K562 (cell line): ENCODE data around the gene IGLL1. TPM values are rescaled to one million over a fixed set of nuclear protein-coding genes. Genes with fewer than 3 reads are reported as not detected.

ENCODE experiments used
- ATAC-seq: fragments of 200-7000 bp; cut with Tn5 transposase; 3 replicates; pipeline ENCODE4 v1.9.1; 2020; ENCODE audit warnings: moderate library complexity
- BruUV-seq: library from RNA; stranded (reverse); fragments of 400-500 nt; replicated peaks from 2 replicates; lab custom pipeline; 2021; lab: Mats Ljungman, UMichigan
- CTCF ChIA-PET: fragments of 300-600 bp; formaldehyde crosslinking; extraction: SDS; loops from one replicate; lab custom pipeline; 2021; ENCODE audit warnings: low intra/inter-chr PET ratio; lab: Yijun Ruan, JAX
- POLR2A ChIA-PET: fragments of 300-600, 350-650 bp; sonication (Branson Sonifier 250); formaldehyde crosslinking; extraction: SDS; loops from one replicate; lab custom pipeline; 2021; ENCODE audit warnings: antibody characterized with exemption, inconsistent platforms; lab: Yijun Ruan, JAX
- DNase-seq, 4 experiments: peaks; one replicate each; pipeline versions ENCODE4 v3.0.0 to v3.0.0-alpha.2; 2011 to 2018; ENCODE audit warnings: low spot score in 3 of 4, mixed read lengths in 3 of 4; ENCODE audit errors: extremely low read depth in 1 of 4
- FAIRE-seq: peaks from 2 replicates; lab custom pipeline; 2011; peaks lifted over from hg19 to GRCh38; lab: Jason Lieb, UNC
- H2AFZ ChIP-seq: 2 replicates; pipeline ENCODE4 v1.6.0; 2011; ENCODE audit warnings: low read depth, low read length, control low read depth, inconsistent platforms
- H3K27ac ChIP-seq: fragments of 200-600 bp; 3 replicates; pipeline ENCODE4 v1.8.0; 2011; ENCODE audit warnings: low read depth, mild to moderate bottlenecking, control low read depth, inconsistent platforms, low read length, moderate library complexity, mixed read lengths; ENCODE audit errors: extremely low read depth
- H3K27me3 ChIP-seq, 2 experiments: fragments of 300-600 bp in 1 of 2; 2 replicates in 1 of 2; 3 replicates in 1 of 2; pipeline versions ENCODE4 v1.6.0 to v1.8.0; 2011; ENCODE audit warnings: inconsistent platforms in 2 of 2, low read length in 2 of 2, mild to moderate bottlenecking in 1 of 2, mixed read lengths in 1 of 2, moderate library complexity in 1 of 2; ENCODE audit not compliant: control insufficient read depth in 2 of 2, insufficient read depth in 2 of 2
- H3K36me3 ChIP-seq: fragments of 300-600 bp; 3 replicates; pipeline ENCODE4 v1.8.0; 2011; ENCODE audit warnings: mild to moderate bottlenecking, low read length, inconsistent platforms; ENCODE audit not compliant: control insufficient read depth, insufficient read depth
- H3K4me1 ChIP-seq, 2 experiments: fragments of 200-600 bp in 1 of 2; replicated peaks in 1 of 2; 2 replicates in 1 of 2; 3 replicates in 1 of 2; pipeline versions ENCODE4 v1.5.1 to v1.8.0; 2011; ENCODE audit warnings: inconsistent platforms in 2 of 2, low read length in 2 of 2, mild to moderate bottlenecking in 1 of 2, mixed read lengths in 1 of 2, moderate library complexity in 1 of 2; ENCODE audit not compliant: control insufficient read depth in 2 of 2, insufficient read depth in 2 of 2
- H3K4me2 ChIP-seq: 2 replicates; pipeline ENCODE4 v1.6.1; 2011; ENCODE audit warnings: low read length, control low read depth, inconsistent platforms, mixed read lengths; ENCODE audit not compliant: insufficient read depth
- H3K4me3 ChIP-seq: fragments of 200-600 bp; sonication (generic), shearing (Covaris generic); 2 replicates; pipeline ENCODE4 v1.5.1; 2016; ENCODE audit warnings: control low read depth, inconsistent platforms
- H3K79me2 ChIP-seq: fragments of 200-600 bp; 3 replicates; pipeline ENCODE4 v1.8.0; 2011; ENCODE audit warnings: low read length, inconsistent platforms; ENCODE audit not compliant: control insufficient read depth, insufficient read depth
- H3K9ac ChIP-seq, 2 experiments: 2 replicates each; pipeline versions ENCODE4 v1.6.0 to v1.6.1; 2011; ENCODE audit warnings: low read depth in 2 of 2, low read length in 2 of 2, control low read depth in 1 of 2, inconsistent platforms in 1 of 2, mild to moderate bottlenecking in 1 of 2, mixed read lengths in 1 of 2; ENCODE audit not compliant: insufficient read depth in 1 of 2
- H3K9me1 ChIP-seq: one replicate; pipeline ENCODE4 v1.6.0; 2011; ENCODE audit warnings: inconsistent platforms, mild to moderate bottlenecking, low read length, moderate library complexity; ENCODE audit not compliant: control insufficient read depth, insufficient read depth
- H3K9me3 ChIP-seq: replicated peaks from 2 replicates; pipeline ENCODE4 v1.5.1; 2011; ENCODE audit warnings: low read depth, low read length, inconsistent platforms; ENCODE audit not compliant: control insufficient read depth, insufficient read depth
- H4K20me1 ChIP-seq: replicated peaks from 2 replicates; pipeline ENCODE4 v1.6.1; 2011; ENCODE audit warnings: low read length, inconsistent platforms, mixed read lengths; ENCODE audit not compliant: control insufficient read depth, insufficient read depth
- ASH1L ChIP-seq: fragments of 450-650 bp; IDR thresholded peaks from 2 replicates; pipeline ENCODE4 v1.6.1; 2018; ENCODE audit warnings: borderline replicate concordance, mild to moderate bottlenecking, low read depth; ENCODE audit not compliant: partially characterized antibody
- CBX5 ChIP-seq: IDR thresholded peaks from 2 replicates; pipeline ENCODE4 v1.6.1; 2014; ENCODE audit warnings: low read depth, borderline replicate concordance
- CREB1 ChIP-seq, 2 experiments: sonication (generic) in 1 of 2; formaldehyde crosslinking in 1 of 2; IDR thresholded peaks; 2 replicates each; pipeline versions ENCODE4 v1.6.1 to v1.8.0; 2012 to 2022; ENCODE audit warnings: inconsistent platforms in 1 of 2, mild to moderate bottlenecking in 1 of 2, missing genetic modification reagents in 1 of 2, moderate library complexity in 1 of 2
- EGR1 ChIP-seq: fragments of 450-650 bp; conservative IDR thresholded peaks from 2 replicates; pipeline ENCODE4 v1.6.1; 2017; ENCODE audit warnings: mild to moderate bottlenecking
- FOSL1 ChIP-seq: fragments of 200-800 bp; sonication (Bioruptor generic); conservative IDR thresholded peaks from 2 replicates; pipeline ENCODE4 v1.6.1; 2016; ENCODE audit warnings: missing genetic modification characterization, missing compliant biosample characterization
- GATAD2B ChIP-seq: fragments of 450-650 bp; IDR thresholded peaks from 2 replicates; pipeline ENCODE4 v1.6.1; 2017; ENCODE audit warnings: mild to moderate bottlenecking, borderline replicate concordance
- MCM5 ChIP-seq: fragments of 450-650 bp; IDR thresholded peaks from 2 replicates; pipeline ENCODE4 v1.6.1; 2016; ENCODE audit warnings: low read depth
- NCOA6 ChIP-seq: fragments of 450-650 bp; IDR thresholded peaks from 2 replicates; pipeline ENCODE4 v1.6.1; 2017; ENCODE audit warnings: mild to moderate bottlenecking
- PHF8 ChIP-seq: fragments of 200-600 bp; sonication (generic); IDR thresholded peaks from 2 replicates; pipeline ENCODE4 v1.6.1; 2012; ENCODE audit warnings: mixed run types, mild to moderate bottlenecking, inconsistent platforms, low read length, moderate library complexity, borderline replicate concordance
- RBM25 ChIP-seq: fragments of 200-400 bp; formaldehyde crosslinking; IDR thresholded peaks from 2 replicates; pipeline ENCODE4 v1.6.1; 2018; ENCODE audit warnings: low read length, low read depth, moderate library complexity; ENCODE audit not compliant: severe bottlenecking
- TAF7 ChIP-seq: fragments of 450-650 bp; IDR thresholded peaks from 2 replicates; pipeline ENCODE4 v1.6.1; 2016; ENCODE audit warnings: missing genetic modification characterization, missing compliant biosample characterization
- THRB ChIP-seq: fragments of 450-650 bp; formaldehyde crosslinking; conservative IDR thresholded peaks from 2 replicates; pipeline ENCODE4 v1.4.0; 2022; ENCODE audit warnings: mild to moderate bottlenecking, missing genetic modification characterization
- TSC22D4 ChIP-seq: fragments of 450-650 bp; IDR thresholded peaks from 2 replicates; pipeline ENCODE4 v1.6.1; 2016; ENCODE audit warnings: missing genetic modification characterization, missing biosample characterization, control low read depth
- WHSC1 ChIP-seq: IDR thresholded peaks from one replicate; pipeline ENCODE4 v1.6.1; 2012; ENCODE audit warnings: low read length, control low read depth, inconsistent platforms
- in situ Hi-C: fragments of 300-500 bp; cut with MboI; formaldehyde crosslinking; loops from 4 replicates; pipeline ENCODE4 v1.15.0; 2018; ENCODE audit warnings: inconsistent platforms, mixed read lengths
- intact Hi-C: fragments of 100-400 bp; cut with micrococcal nuclease; formaldehyde crosslinking; loops from 2 replicates; pipeline ENCODE4 v1.14.2; 2022
- polyA plus RNA-seq, 8 experiments: library from polyadenylated mRNA; depleted of rRNA in 4 of 8; stranded (reverse) in 5 of 8; unstranded in 3 of 8; fragments of >200 nt; fragmentation: Nextera tagmentation in 2 of 8; fragmentation: Illumina TruSeq in 1 of 8; extraction: Ambion mirVana in 2 of 8; extraction: Trizol in 1 of 8; gene quantifications; 2 replicates each; pipeline versions ENCODE4 v1.2.1 to v1.2.3, GENCODE V29; 2011 to 2014; ENCODE audit warnings: inconsistent platforms in 1 of 8, missing spikeins in 1 of 8
- total RNA-seq, 7 experiments: library from RNA; depleted of rRNA in 6 of 7; stranded (reverse); fragments of >200 nt in 6 of 7; fragmentation: Illumina TruSeq in 2 of 7; extraction: Trizol in 2 of 7; gene quantifications; 2 replicates each; pipeline versions ENCODE4 v1.2.1 to v1.2.3, GENCODE V29; 2011 to 2021; ENCODE audit warnings: low replicate concordance in 1 of 7
- TF ChIP-seq, protein P1 (sequence below), 2 experiments: IDR thresholded peaks; 2 replicates each; pipeline ENCODE4 v1.6.1; 2012; ENCODE audit warnings: improper control_type of control experiment in 2 of 2, low read depth in 2 of 2, low read length in 2 of 2, borderline replicate concordance in 1 of 2
- TF ChIP-seq, protein P2 (sequence below): IDR thresholded peaks from 2 replicates; pipeline ENCODE4 v1.6.1; 2016; ENCODE audit warnings: missing genetic modification characterization, missing compliant biosample characterization
- TF ChIP-seq, protein P3 (sequence below): sonication (generic); formaldehyde crosslinking; IDR thresholded peaks from 2 replicates; pipeline ENCODE4 v1.5.0; 2020; ENCODE audit warnings: missing genetic modification reagents

The IGLL1 gene
- total and polyA plus RNA-seq, 9 of the 15 experiments (the other 6 are each of a cell fraction or from before 2014, with no cell fraction given): 0.10 to 0.32 (median 0.20) TPM; not detected in 6

GRCh38 chr22:23551385-23551784 lies 28.7 kb downstream of the IGLL1 start:
- FAIRE-seq: no peak
- in situ Hi-C loops: no loop called here
- H3K27me3 ChIP-seq: no peaks in the 10 kb centered on the region; a peak in 1 of 5 replicates

More at GRCh38 chr22:23551385-23551784, 28.7 kb downstream of the IGLL1 start:
- TF ChIP-seq MCM5 (no peak), CREB1 (IDR thresholded peaks at IDR 0.05) (no peak), CREB1 (CRISPR knock-in tag; IDR thresholded peaks at IDR 0.05) (no peak), WHSC1 (no peak), NCOA6 (no peak), TAF7 (tag) (no peak), TSC22D4 (no peak), EGR1 (no peak), ASH1L (no peak), RBM25 (no peak), PHF8 (no peak), FOSL1 (tag) (no peak), GATAD2B (no peak), THRB (no peak), CBX5 (no peak)
- TF ChIP-seq, protein P1, sequence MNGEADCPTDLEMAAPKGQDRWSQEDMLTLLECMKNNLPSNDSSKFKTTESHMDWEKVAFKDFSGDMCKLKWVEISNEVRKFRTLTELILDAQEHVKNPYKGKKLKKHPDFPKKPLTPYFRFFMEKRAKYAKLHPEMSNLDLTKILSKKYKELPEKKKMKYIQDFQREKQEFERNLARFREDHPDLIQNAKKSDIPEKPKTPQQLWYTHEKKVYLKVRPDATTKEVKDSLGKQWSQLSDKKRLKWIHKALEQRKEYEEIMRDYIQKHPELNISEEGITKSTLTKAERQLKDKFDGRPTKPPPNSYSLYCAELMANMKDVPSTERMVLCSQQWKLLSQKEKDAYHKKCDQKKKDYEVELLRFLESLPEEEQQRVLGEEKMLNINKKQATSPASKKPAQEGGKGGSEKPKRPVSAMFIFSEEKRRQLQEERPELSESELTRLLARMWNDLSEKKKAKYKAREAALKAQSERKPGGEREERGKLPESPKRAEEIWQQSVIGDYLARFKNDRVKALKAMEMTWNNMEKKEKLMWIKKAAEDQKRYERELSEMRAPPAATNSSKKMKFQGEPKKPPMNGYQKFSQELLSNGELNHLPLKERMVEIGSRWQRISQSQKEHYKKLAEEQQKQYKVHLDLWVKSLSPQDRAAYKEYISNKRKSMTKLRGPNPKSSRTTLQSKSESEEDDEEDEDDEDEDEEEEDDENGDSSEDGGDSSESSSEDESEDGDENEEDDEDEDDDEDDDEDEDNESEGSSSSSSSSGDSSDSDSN (IDR thresholded peaks at IDR 0.05; ENCODE audit: borderline replicate concordance in 1 of 2, low read depth in 2 of 2, low read length in 2 of 2): no peak
- TF ChIP-seq, protein P2, sequence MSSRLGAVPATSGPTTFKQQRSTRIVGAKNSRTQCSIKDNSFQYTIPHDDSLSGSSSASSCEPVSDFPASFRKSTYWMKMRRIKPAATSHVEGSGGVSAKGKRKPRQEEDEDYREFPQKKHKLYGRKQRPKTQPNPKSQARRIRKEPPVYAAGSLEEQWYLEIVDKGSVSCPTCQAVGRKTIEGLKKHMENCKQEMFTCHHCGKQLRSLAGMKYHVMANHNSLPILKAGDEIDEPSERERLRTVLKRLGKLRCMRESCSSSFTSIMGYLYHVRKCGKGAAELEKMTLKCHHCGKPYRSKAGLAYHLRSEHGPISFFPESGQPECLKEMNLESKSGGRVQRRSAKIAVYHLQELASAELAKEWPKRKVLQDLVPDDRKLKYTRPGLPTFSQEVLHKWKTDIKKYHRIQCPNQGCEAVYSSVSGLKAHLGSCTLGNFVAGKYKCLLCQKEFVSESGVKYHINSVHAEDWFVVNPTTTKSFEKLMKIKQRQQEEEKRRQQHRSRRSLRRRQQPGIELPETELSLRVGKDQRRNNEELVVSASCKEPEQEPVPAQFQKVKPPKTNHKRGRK: no peak
- TF ChIP-seq, protein P3, sequence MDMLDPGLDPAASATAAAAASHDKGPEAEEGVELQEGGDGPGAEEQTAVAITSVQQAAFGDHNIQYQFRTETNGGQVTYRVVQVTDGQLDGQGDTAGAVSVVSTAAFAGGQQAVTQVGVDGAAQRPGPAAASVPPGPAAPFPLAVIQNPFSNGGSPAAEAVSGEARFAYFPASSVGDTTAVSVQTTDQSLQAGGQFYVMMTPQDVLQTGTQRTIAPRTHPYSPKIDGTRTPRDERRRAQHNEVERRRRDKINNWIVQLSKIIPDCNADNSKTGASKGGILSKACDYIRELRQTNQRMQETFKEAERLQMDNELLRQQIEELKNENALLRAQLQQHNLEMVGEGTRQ (CRISPR knock-in tag): no peak
- no peak overlapping the region for H3K9ac ChIP-seq
- H3K27ac ChIP-seq: no peak overlapping the region
- H3K4me1 ChIP-seq: no peaks in the 10 kb centered on the region
- ChIA-PET POLR2A (no interaction called here), CTCF (no interaction called here)
- no peak for ATAC-seq
- no peaks in the 10 kb centered on the region for H4K20me1 ChIP-seq
- H2AFZ ChIP-seq: no peak overlapping the region
- BruUV-seq: no TSS peak
- no peak overlapping the region for H3K4me3 ChIP-seq
- no peaks in the 10 kb centered on the region for H3K9me1 ChIP-seq
- H3K9me3 ChIP-seq: no peaks in the 10 kb centered on the region
- H3K36me3 ChIP-seq: no peaks in the 10 kb centered on the region
- intact Hi-C loops: no loop called here
- H3K79me2 ChIP-seq: no peaks in the 10 kb centered on the region
- no peak overlapping the region for H3K4me2 ChIP-seq
- no peak for DNase-seq
